IPS DF 4.7 (cell line): ENCODE measurements around the gene CLPSL2.

Experiments
- DNase-seq: peaks from one replicate; pipeline ENCODE4 v3.0.0-alpha.2; 2013; ENCODE audit warnings: low spot score; ENCODE audit errors: extremely low read depth

CLPSL2 gene

DNA sequence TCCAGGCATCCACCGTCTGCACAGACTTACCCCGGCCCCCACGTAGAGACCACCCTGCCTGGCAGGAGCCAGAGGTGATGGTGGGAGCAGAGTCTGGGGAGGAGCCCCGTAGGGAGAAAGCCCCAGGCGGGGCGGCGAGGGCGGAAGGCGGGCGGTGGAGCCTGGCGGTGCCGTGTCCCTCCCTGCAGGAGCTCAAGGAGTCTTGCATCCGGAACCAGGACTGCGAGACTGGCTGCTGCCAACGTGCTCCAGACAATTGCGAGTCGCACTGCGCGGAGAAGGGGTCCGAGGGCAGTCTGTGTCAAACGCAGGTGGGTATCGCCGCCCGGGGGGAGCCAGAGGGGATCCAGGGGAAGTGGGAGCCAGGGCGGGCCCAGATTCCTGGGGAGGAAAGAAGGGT is 10.4 kb downstream of the CLPSL2 start:
- DNase-seq: no peak

DNA sequence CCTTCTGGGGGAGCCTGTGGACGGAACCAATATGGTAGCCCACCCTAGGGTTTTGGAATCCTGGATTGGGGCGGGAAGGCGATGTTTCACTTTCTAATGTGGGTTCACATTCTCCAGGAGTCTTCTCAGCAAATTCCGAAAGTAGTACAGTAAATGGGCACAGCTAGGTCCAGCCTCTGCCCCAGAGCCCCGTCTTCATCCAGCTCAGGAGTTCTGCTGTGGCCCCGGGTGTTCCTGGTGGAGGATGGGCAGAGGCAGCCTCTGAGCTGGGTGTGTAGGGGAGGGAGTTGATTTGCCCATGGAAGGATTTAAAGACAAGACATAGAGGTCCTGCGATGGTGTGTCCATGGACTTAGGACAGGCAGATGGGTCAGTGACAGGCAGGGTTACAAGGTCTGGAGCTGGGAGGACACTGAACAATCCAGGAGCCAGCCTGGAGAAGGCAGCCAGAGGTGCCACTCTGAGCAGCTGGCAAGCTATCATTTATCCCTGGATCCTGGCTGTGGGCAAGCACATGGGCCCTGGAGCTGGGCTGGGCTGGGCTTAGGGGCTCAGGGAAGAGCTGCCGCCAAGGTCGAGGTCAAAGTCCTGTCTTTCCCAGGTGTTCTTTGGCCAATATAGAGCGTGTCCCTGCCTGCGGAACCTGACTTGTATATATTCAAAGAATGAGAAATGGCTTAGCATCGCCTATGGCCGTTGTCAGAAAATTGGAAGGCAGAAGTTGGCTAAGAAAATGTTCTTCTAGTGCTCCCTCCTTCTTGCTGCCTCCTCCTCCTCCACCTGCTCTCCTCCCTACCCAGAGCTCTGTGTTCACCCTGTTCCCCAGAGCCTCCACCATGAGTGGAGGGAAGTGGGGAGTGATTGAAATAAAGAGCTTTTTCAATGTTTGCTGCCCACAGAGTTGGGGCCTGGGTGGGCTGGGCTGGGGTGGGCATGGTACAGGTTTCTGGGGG is 11.1 kb downstream of the CLPSL2 start:
- no peak for DNase-seq

DNA sequence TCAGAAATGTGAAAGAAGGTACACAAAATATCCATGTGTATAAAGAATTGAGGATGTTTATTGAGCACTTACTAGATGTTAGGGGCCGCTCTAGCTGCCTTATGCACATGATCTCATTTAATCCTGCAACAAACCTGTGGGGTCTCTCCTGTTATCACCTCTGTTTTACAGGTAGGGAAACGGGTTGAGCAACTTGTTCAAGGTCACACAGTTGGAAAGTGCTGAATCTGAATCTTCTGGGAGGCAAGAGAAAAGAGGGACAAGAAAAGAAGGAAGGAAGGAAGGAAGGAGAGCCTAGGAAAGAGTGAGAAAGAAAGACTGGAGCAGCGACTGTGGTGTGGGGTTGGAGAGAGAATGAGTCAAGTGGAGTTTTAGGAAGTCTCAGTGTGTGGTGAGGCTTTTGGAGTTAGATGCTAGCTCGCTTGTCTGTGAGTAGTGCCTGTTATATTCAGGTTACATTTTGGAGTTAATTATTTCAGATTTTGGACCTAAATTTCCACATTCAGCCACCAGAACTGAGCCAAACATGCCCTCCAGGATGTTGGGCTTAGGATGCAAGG is 12.1 kb downstream of the CLPSL2 start:
- DNase-seq: no peak

DNA sequence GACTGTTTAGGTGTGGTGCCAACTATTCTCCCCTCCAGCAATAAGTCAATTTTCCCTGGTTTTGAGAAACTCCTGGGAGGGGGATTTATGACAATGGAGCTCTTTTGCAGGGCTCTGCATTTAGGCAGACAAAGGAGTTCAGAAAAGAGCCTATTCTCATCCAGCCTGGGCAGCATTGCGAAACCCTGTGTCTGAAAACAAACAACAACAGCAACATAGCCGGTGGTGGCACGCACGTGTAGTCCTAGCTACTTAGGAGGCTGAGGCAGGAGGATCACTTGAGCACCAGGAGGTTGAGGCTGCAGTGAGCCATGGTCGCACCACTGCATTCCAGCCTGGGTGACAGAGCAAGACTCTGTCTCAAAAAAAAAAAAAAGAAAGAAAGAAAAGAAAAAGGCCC is 14.3 kb downstream of the CLPSL2 start:
- DNase-seq: no peak

DNA sequence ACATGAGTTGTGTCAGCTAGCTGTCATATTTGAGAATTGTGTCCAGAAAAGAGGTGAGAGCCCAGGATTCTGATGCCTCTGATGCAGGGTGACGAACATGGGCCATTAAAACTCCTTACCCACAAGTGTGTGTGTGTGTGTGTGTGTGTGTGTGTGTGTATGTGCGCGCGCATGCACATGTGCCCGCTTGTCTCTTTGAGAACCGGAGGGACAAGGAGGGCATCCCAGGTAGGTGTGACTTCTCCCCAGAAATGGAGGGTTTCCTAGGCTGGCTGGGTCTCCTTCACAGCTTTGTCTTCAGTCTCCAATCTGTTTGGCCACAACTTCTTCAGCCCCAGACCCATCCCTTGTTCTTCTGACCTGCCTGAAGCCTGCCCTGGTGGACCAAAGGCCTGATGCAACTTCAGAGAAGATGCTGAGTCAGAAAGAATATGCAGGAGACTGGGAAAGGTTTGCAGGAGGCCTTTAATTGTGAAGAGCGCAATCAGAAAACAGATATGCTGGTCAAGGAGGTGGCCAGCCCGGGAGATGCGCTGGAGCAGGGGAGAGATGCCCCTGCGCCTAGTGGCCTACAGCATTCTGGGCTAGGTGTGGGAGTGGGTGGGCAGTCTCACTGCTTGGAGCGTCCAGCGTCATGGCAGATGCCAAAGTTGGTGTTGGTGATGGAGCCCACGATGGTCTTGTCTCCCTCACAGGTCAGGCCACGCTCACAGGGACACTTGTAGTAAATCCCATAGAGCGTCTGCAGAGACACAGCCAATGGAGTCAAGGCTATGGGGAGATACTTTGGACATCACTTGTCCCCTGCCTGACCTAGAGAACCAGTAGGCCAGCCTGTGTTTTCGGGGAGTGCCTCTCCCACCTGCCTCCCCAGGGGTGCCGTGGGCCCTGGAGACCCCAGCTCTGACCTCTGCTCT is 18.4 kb downstream of the CLPSL2 start:
- no peak for DNase-seq

DNA sequence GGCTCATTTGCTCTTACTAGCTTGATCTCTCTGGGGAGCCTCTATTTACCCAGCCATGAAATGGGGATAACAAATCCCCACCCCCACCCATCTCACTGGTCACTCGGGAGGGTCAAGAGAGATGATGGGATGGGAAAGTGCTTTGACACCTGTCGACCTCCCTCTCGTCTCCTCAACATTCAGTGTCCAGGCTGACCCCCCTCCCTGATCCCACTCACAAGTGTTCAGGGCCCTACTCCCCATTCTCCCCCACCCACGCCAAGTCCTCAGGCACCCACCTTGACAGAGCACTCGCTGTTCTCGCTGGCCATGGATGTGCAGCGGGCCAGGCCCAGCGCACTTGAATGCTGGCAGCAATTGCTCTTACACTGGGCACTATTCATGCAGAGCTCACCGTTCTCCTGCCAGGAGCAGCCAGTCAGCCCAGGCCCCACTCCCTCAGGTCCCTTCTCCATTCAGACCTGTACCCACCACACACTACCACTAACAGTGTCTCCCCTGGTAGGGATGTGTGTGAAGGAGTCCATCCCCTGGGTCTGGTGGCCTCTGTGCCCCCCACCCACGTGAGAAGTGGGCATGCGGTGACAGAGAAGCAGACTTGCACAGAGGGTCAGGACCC is 19.2 kb downstream of the CLPSL2 start:
- no peak for DNase-seq

DNA sequence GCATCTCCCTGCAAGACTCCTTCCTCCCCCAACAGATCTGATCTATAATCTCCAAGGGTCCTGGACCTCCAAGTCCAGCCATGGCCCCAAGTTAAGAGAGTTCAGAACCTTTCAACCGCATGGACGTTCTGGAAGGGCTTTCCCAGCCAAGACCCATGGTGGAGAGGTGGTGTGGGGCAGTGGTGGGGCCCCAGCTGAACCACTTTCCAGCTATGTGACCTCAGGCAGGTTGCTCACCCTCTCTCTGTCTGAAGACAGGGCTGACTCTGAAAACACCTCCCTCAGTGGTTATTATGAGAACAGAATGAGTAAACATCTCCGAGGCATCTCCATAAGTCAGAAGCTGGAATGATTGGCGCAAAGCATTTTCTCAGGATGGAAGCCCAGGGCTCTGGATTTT is 19.8 kb downstream of the CLPSL2 start:
- DNase-seq: no peak

DNA sequence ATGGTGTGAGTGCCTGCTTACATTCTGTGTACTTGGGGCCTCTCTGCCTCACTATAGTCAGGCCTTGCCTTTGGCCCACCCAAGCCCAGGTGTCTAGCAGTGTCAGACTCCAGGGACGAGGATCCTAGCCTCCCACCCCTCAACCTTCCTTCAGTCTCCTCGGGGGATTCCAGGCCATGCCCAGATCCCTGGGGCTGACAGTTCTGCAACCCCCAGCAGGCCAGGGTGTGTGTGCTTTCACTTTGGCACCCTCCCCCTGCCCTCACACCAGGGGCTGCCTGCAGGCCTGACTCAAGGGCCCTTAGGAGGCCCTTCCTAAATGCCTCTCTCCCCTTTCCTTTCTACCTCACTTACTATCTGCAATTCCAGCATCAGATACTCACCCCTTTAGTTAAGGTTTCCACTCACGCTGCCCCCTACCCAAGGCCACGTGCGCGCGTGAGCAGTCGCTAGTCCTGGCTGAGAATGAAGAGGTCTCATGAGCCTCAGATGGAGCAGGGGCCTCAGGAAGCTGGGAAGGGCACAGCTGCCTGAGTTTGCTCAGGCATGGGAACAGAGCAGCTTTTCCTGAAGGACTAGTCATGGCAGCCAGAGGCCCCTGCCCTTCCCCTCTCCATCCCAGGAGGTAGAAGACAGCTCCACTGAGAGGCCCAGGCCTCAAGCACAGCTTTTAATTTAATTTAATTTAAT is 21.6 kb downstream of the CLPSL2 start:
- DNase-seq: no peak

DNA sequence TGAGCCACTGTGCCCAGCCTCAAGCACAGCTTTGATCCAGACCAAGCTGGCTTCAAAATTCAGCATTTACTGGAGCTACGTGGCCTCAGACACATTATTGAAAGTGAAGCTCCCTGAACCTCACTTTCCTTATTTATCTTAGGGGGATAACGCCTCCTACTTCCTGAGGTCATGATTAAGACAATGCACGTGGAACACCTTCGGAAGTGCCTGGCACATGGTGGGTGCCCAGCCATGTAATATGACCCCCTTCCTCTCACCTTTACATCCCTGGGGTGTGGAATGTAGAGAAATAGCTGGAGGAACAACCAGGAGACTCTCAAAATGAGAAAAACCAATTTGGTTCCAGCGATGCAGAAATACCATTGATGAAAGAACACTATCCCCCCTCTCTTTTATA is 22.3 kb downstream of the CLPSL2 start:
- no peak for DNase-seq

DNA sequence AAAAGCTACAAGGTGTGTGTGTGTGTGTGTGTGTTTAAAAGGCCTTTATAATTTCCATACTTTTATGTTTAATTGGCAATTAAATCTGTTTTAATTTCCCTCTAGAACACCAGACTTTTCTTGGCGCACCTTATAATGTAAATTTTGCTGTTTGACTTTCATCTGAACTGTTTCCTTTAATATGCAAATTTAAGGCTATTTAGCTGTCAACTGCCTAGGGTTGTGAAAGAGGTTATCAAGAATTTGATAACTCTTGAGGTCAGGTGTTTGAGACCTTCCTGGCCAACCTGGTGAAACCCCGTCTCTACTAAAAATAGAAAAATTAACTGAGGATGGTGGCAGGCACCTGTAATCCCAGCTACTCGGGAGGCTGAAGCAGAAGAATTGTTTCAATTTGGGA is 24.8 kb downstream of the CLPSL2 start:
- DNase-seq: no peak

DNA sequence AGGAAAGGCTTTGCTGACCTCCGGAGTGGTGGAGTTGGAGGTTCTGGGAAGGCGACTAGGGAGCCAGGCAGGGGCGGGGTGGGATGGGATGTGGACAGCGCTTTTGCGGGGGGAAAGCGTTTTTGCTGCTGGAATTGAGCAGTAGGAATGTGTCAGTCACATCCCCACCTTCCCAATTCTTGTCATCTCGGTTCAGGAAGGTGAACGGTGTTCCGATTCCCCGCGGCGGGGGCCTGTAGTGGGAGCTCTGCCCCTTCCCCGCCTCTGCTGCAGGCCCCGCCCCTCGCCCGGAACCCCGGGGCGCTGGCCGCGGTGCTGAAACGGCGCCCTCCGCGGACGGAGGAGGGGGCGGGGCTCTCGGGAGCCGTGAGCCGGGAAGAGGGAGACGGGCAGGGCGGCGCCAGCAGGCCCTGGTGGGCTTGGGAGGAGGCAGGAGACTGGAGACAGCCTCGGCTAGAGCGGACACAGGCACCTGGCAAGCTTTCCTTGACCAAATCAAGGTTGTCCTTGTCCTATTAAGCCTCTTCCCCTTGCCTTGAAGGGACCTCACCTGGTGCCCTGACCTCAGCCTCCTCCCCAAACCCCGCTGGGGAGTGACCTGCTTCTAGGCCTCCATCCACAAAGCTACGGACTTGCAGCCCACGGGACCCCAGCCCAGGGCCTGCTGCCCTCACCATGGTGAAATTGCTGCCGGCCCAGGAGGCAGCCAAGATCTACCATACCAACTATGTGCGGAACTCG is 28.8 kb downstream of the CLPSL2 start, which contains the start of gene LHFPL5:
TSS of gene LHFPL5 (plus strand) at position 357 of the 741 bp plus-strand sequence. CDS start at position 676, 319 bp downstream.
- DNase-seq: no peak

DNA sequence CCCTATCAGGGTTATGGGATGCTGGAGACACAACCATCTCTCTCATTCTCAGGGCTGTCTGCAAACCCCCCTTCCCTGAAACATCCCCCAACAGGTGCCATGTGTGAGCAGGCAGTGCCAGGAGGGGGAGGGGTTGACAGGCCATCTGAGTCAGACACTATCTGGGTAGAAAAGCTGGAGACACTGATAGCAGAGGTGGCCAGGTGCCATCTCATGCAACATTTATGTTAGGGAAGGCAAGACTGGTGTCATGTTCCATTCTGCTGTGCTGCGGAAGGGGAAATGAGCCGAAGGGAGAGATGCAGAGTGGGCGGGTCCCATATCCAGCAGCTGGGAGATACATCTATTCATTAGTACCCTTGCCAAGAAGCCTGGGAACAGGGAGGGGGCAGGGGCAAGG is 32.3 kb downstream of the CLPSL2 start:
- DNase-seq: no peak

DNA sequence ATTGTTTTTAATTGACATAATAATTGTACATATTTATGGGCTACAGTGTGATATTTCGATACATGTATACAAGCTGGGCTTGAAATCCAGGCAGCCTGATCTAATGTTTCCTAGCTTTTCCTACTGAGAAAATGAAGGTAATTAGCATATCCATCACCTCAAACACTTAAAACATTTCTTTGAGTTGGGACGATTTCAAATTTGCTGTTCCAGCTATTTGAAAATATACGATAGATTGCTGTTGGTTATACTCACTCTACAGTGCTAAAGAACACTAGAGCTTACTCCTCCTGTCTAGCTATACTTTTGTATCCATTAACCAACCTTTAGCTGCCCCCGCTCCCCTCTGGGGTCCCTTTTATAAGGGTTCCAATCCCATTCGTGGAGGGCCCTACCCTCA is 33.4 kb downstream of the CLPSL2 start:
- DNase-seq: no peak

DNA sequence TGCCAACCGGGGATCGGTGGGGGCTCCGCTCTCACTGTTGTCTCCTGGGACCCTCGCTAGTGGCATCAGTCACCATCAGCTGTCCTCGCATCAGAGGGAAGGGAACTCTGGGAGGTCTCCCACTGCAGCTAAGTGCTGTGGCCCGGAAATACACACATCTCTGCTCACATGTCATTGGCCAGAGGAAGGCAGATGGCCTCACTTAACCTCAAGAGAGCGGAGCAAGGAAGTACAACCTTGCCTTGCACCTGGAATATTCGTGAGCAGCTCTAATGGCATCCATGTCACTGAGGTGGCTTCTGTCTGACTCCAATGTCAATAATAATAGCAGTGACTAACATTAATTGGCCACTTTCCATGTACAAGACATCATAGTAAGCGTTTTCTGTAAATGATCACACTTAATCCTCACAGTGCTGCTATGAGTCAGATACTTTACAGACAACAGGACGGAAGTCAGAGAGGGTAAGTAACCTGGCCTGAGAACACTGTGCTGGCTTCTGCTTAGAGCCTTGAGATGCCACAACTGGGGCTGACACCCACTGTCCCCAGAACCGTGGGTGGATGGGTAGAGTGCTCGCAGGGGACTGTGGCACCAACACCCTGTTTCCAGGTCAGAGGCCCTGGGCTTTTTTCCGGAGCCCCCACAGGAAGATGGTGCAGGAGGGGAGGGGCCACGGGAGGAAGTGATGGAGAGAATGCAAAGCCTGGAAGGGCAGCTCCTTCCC is 34.7 kb downstream of the CLPSL2 start:
- DNase-seq: no peak

DNA sequence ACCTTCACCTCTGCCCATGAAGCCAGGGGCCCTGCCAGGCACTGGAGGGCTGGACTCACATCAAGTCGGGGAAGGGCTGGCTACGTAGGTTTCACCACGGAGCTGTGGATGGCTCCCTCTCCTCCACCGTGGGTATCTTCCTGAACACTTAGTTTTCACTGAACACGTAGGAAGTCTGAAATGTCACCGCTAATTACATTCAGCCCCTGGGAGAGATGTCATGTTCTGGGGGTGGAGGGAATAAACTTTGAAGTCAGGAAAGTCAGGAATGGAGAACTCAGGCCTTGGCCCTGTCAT is 35.2 kb downstream of the CLPSL2 start:
- no peak for DNase-seq

DNA sequence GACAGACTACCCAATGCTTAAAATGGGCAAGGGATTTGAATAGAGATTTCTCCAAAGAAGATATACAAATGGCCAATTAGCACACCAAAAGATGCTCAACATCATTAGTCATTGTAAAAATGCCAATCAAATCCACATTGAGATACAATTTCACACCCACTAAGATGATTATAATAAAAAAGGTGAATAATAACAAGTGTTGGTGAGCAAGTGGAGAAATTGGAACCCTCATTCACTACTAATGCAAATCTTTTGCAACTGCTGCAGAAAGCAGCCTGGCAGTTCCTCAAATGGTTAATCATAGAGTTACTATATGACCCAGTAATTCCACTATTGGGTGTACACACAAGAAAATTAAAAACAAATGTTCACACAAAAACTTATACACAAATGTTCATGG is 41.1 kb downstream of the CLPSL2 start:
- DNase-seq: no peak

DNA sequence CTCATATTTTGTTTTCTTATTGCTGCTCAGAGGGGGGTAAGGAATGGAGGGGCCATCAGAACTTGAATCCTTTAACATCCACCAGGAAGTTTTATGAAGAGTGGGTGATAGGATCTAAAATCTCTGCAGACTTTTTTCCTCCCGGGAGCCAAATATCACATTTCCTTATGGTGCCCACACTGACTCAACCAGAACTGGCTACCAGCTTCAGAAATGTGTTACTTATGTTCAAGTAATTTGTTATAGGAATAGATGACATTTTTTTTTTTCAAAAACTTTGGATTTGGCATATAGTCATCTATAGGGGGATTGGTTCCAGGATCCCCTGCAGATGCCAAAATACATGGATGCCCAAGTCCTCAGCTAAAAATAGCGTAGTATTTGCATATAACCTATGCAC is 47.2 kb downstream of the CLPSL2 start:
- DNase-seq: no peak

DNA sequence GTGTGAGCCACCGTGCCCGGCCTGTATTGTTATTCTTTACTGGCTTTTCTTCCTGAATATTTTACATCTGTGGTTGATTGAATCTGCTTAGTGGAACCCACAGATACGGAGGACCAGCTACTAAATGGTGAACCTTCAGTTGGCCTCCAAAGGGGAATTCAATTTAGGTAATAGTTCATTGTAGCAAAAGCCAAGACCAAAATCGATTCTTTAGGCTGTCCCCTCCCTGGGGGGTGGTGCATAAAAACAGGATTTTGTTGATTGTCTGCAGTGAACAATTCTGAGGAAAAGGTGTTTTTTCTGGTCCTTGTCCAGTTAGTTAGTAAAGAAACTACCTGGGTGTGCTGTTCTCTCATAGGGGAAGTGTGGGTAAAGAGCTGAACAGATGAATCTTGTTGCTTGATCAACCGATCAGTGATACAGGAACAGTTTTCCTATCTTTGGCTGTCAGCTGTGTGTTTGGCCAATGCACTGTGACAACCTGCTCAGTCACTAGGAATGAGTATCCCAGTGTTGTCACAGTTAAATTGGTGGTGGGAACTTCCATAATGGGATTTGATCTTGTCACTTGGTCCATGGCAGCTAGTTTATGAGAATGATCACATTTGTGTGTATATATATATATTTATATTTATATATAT is 48.3 kb downstream of the CLPSL2 start:
- no peak for DNase-seq
